DLD1 (cell line): ENCODE results near the gene PHACTR2.
"Not testable (repeated sequence)": the region's sequence is repeated elsewhere in the genome, so short reads cannot be mapped to it uniquely, and the experiment has no call there.

Experiments used
- in situ Hi-C: cut with HindIII; loops from 2 replicates; pipeline ENCODE4 v1.10.0; 2017; ENCODE audit warnings: low sequenced_read_pairs

Gene PHACTR2

GRCh38 chr6:143677891-143678791 lies at the start of gene PHACTR2:
TSS of gene PHACTR2 (plus strand) at chr6:143677965. CDS start at chr6:143678164, 199 bp downstream.
- in situ Hi-C loops: no loop called here

GRCh38 chr6:143629104-143630080 lies 48.4 kb upstream of the PHACTR2 start:
- in situ Hi-C loops: loop anchor here (5.0 kb wide), 1 partner anchor 33 kb away; no protein-coding TSS in a partner anchor

- in situ Hi-C loops: not testable (repeated sequence)
Observed at GRCh38 chr6:143631196-143631595, 46.6 kb upstream of the PHACTR2 start.

- in situ Hi-C loops: no loop called here
Observed at GRCh38 chr6:143632894-143633293, 44.9 kb upstream of the PHACTR2 start.

- in situ Hi-C loops: no loop called here
Observed at GRCh38 chr6:143634486-143634885, 43.3 kb upstream of the PHACTR2 start.

- in situ Hi-C loops: no loop called here
Observed at GRCh38 chr6:143637691-143638090, 40.1 kb upstream of the PHACTR2 start.

- in situ Hi-C loops: no loop called here
Observed at GRCh38 chr6:143642403-143642802, 35.4 kb upstream of the PHACTR2 start.

GRCh38 chr6:143647191-143647590 lies 30.6 kb upstream of the PHACTR2 start:
- in situ Hi-C loops: no loop called here

- in situ Hi-C loops: no loop called here
Observed at GRCh38 chr6:143647732-143648131, 30.0 kb upstream of the PHACTR2 start.

- in situ Hi-C loops: not testable (repeated sequence)
Observed at GRCh38 chr6:143649319-143649718, 28.4 kb upstream of the PHACTR2 start.

- in situ Hi-C loops: not testable (repeated sequence)
Observed at GRCh38 chr6:143651328-143651727, 26.4 kb upstream of the PHACTR2 start.

- in situ Hi-C loops: no loop called here
Observed at GRCh38 chr6:143652841-143653331, 24.9 kb upstream of the PHACTR2 start.

GRCh38 chr6:143655541-143655940 lies 22.2 kb upstream of the PHACTR2 start:
- in situ Hi-C loops: no loop called here

- in situ Hi-C loops: no loop called here
Observed at GRCh38 chr6:143656026-143656425, 21.7 kb upstream of the PHACTR2 start.

- in situ Hi-C loops: no loop called here
Observed at GRCh38 chr6:143657809-143658208, 20.0 kb upstream of the PHACTR2 start.

- in situ Hi-C loops: loop anchor here (5.0 kb wide), 1 partner anchor 33 kb away; no protein-coding TSS in a partner anchor
Observed at GRCh38 chr6:143660170-143660569, 17.6 kb upstream of the PHACTR2 start.

GRCh38 chr6:143664171-143664570 lies 13.6 kb upstream of the PHACTR2 start:
- in situ Hi-C loops: loop anchor here (5.0 kb wide), 1 partner anchor 37 kb away; no protein-coding TSS in a partner anchor

- in situ Hi-C loops: not testable (repeated sequence)
Observed at GRCh38 chr6:143666007-143666406, 11.8 kb upstream of the PHACTR2 start.

- in situ Hi-C loops: not testable (repeated sequence)
Observed at GRCh38 chr6:143669483-143669882, 8.3 kb upstream of the PHACTR2 start.

- in situ Hi-C loops: no loop called here
Observed at GRCh38 chr6:143673669-143674068, 4.1 kb upstream of the PHACTR2 start.
